Loucy (cell line): ENCODE data around the gene CLMN.

ENCODE experiments used
- H2AFZ ChIP-seq: fragments of 200-600 bp; sonication (generic); 2 replicates; pipeline ENCODE4 v1.6.0; 2016; ENCODE audit warnings: antibody characterized with exemption, mild to moderate bottlenecking, low read length, moderate library complexity
- H3F3A ChIP-seq: fragments of 200-600 bp; 2 replicates; pipeline ENCODE4 v1.6.0; 2016; ENCODE audit warnings: antibody characterized with exemption, low read depth, mild to moderate bottlenecking
- H3K27me3 ChIP-seq: fragments of 200-600 bp; sonication (generic); 2 replicates; pipeline ENCODE4 v1.6.1; 2014; ENCODE audit warnings: low read length, mild to moderate bottlenecking; ENCODE audit not compliant: insufficient read depth, poor library complexity, severe bottlenecking
- H3K36me3 ChIP-seq: fragments of 200-600 bp; sonication (generic); 2 replicates; pipeline ENCODE4 v1.6.1; 2016; ENCODE audit warnings: low read length; ENCODE audit not compliant: insufficient read depth
- H3K4me1 ChIP-seq: fragments of 200-600 bp; sonication (generic); 2 replicates; pipeline ENCODE4 v1.5.1; 2014; ENCODE audit warnings: low read length, mild to moderate bottlenecking; ENCODE audit not compliant: insufficient read depth, poor library complexity, severe bottlenecking
- H3K4me2 ChIP-seq: fragments of 200-600 bp; sonication (generic); 2 replicates; pipeline ENCODE4 v1.6.0; 2014; ENCODE audit warnings: antibody characterized with exemption, low read length, low read depth, mild to moderate bottlenecking; ENCODE audit not compliant: poor library complexity, severe bottlenecking
- H3K4me3 ChIP-seq: fragments of 200-600 bp; sonication (generic); 2 replicates; pipeline ENCODE4 v1.5.1; 2014; ENCODE audit warnings: low read length, mild to moderate bottlenecking, mixed read lengths; ENCODE audit not compliant: poor library complexity, severe bottlenecking
- H3K79me2 ChIP-seq: fragments of 200-600 bp; sonication (generic); 2 replicates; pipeline ENCODE4 v1.6.1; 2014; ENCODE audit warnings: low read length; ENCODE audit not compliant: insufficient read depth
- H3K9ac ChIP-seq: fragments of 200-600 bp; sonication (generic); 2 replicates; pipeline ENCODE4 v1.6.0; 2014; ENCODE audit warnings: mild to moderate bottlenecking, low read depth, low read length, moderate library complexity; ENCODE audit not compliant: poor library complexity, severe bottlenecking
- H3K9me2 ChIP-seq: fragments of 200-600 bp; sonication (generic); replicated peaks from 2 replicates; pipeline ENCODE4 v1.6.1; 2016; ENCODE audit warnings: low read depth, low read length, mixed read lengths
- H3K9me3 ChIP-seq: fragments of 200-600 bp; sonication (generic); 2 replicates; pipeline ENCODE4 v1.6.1; 2014; ENCODE audit warnings: mild to moderate bottlenecking, antibody characterized with exemption, low read length, low read depth; ENCODE audit not compliant: insufficient read depth
- H4K20me1 ChIP-seq: fragments of 200-600 bp; sonication (generic); 2 replicates; pipeline ENCODE4 v1.6.0; 2014; ENCODE audit warnings: antibody characterized with exemption, low read length, mild to moderate bottlenecking; ENCODE audit not compliant: insufficient read depth, poor library complexity, severe bottlenecking
- EZH2phosphoT487 ChIP-seq: fragments of 200-600 bp; IDR thresholded peaks from 2 replicates; pipeline ENCODE4 v1.6.1; 2018; ENCODE audit warnings: antibody characterized with exemption, mild to moderate bottlenecking, moderate library complexity, borderline replicate concordance
- TF ChIP-seq, protein P1 (sequence below): fragments of 200-600 bp; sonication (generic); conservative IDR thresholded peaks from 2 replicates; pipeline ENCODE4 v1.5.1; 2014; ENCODE audit warnings: mild to moderate bottlenecking, antibody characterized with exemption, low read length

The CLMN gene

DNA sequence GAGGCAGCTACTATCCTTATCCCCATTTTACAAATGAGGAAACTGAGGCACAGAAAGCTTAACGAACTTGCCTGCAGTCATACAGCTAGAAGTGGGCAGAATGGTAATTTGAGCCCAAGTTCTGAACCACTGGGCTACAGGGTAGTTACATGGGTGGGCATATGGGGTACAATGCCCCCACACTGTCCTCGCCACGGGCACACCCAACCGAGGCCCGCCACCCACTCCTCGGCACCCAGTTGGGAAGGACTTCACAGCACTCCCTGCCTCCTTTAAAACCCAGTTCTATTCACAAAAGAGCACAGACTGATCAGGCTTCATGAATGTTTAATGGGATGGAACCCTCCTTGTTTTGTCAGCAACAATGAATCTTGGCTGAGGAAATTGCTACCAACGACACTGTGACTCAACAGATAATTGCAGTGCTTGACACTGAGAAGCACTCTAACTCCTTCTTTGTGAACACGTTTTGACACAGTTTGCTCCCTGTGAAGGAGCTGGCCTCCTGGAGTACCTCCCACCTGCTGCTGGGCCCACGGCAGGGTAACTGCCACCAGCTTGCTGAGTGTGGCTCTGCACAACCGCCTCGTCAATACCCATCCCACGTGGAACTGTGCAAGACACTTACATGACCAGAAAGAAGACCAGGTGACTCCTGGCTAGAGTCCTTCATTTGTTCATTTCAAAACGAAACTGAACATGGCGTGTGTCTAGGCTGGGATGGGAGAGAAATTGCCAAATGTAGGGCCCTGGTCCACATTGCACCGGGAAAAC, 63.5 kb downstream of the CLMN start:
- H3K9me2 ChIP-seq = no peaks in the 10 kb centered on the region
- H3K4me1 ChIP-seq = no peaks in the 10 kb centered on the region
- no peaks in the 10 kb centered on the region for H3K9me3 ChIP-seq
- H3K4me2 ChIP-seq = no peak overlapping the region
- no peaks in the 10 kb centered on the region for H3K36me3 ChIP-seq
- TF ChIP-seq, protein P1, sequence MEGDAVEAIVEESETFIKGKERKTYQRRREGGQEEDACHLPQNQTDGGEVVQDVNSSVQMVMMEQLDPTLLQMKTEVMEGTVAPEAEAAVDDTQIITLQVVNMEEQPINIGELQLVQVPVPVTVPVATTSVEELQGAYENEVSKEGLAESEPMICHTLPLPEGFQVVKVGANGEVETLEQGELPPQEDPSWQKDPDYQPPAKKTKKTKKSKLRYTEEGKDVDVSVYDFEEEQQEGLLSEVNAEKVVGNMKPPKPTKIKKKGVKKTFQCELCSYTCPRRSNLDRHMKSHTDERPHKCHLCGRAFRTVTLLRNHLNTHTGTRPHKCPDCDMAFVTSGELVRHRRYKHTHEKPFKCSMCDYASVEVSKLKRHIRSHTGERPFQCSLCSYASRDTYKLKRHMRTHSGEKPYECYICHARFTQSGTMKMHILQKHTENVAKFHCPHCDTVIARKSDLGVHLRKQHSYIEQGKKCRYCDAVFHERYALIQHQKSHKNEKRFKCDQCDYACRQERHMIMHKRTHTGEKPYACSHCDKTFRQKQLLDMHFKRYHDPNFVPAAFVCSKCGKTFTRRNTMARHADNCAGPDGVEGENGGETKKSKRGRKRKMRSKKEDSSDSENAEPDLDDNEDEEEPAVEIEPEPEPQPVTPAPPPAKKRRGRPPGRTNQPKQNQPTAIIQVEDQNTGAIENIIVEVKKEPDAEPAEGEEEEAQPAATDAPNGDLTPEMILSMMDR = no peak
- no peak for TF ChIP-seq EZH2phosphoT487
- no peaks in the 10 kb centered on the region for H3F3A ChIP-seq
- no peak overlapping the region for H2AFZ ChIP-seq
- H3K79me2 ChIP-seq = no peaks in the 10 kb centered on the region
- no peak overlapping the region for H3K9ac ChIP-seq
- no peak overlapping the region for H3K4me3 ChIP-seq
- no peaks in the 10 kb centered on the region for H3K27me3 ChIP-seq
- no peaks in the 10 kb centered on the region for H4K20me1 ChIP-seq

DNA sequence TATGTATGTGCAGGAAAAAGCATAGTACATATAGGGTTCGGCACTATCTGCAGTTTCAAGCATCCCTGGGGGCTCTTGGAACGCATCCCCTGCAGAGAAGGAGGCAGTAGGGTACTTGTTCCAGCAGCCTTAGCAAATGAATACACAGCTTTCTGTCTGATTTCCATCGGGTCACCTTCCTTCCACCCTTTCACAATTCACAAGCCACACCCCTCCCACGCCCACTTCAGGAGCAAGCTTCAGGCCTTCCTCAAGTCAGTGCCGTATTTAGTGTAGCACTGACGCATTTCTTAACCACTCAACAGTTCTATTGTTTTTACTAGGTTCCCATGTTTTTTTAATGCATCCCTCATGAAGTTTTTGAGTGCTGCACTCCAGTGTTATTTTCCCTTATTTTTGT, 64.2 kb downstream of the CLMN start:
- H3K36me3 ChIP-seq = no peaks in the 10 kb centered on the region
- no peak overlapping the region for H3K4me3 ChIP-seq
- H3K79me2 ChIP-seq = no peaks in the 10 kb centered on the region
- H4K20me1 ChIP-seq = no peaks in the 10 kb centered on the region
- no peaks in the 10 kb centered on the region for H3F3A ChIP-seq
- H3K4me2 ChIP-seq = no peak overlapping the region
- H3K9me2 ChIP-seq = no peaks in the 10 kb centered on the region
- no peaks in the 10 kb centered on the region for H3K4me1 ChIP-seq
- H3K27me3 ChIP-seq = no peaks in the 10 kb centered on the region
- H3K9me3 ChIP-seq = no peaks in the 10 kb centered on the region
- H2AFZ ChIP-seq = no peak overlapping the region
- TF ChIP-seq EZH2phosphoT487 = no peak
- TF ChIP-seq, protein P1 = no peak
- H3K9ac ChIP-seq = no peak overlapping the region

DNA sequence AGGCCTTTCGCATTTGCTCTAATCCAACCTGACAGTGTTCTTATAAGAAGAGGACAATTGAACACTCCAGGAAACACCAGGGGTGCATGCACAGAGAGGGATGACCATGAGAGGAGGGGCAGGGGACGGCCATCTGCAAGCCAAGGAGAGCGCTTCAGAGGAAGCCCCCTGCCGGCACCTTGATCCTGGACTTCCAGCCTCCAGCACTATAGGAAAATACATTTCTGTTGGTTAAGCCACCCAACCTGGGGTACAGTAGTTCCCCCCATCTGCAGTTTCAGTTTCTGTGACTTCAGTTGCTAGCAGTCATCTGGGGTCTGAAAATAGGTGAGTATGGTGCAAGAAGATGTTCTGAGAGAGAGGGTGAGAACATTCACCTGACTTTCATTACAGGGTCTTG, 64.7 kb downstream of the CLMN start:
- Histone ChIP-seq H3K27me3 (no peaks in the 10 kb centered on the region), H3K4me2 (no peak overlapping the region), H3K9ac (no peak overlapping the region), H3K4me1 (no peaks in the 10 kb centered on the region), H3K9me2 (no peaks in the 10 kb centered on the region), H4K20me1 (no peaks in the 10 kb centered on the region), H3K9me3 (no peaks in the 10 kb centered on the region), H3K4me3 (no peak overlapping the region), H3K36me3 (no peaks in the 10 kb centered on the region), H2AFZ (no peak overlapping the region), H3F3A (no peaks in the 10 kb centered on the region), H3K79me2 (no peaks in the 10 kb centered on the region)
- TF ChIP-seq EZH2phosphoT487 = no peak
- TF ChIP-seq, protein P1 = no peak
